ENCODE results near the gene DGKZ.
A peak's percentile ranks its signal among the peaks of the same experiment; 100 is the strongest.

DNA sequence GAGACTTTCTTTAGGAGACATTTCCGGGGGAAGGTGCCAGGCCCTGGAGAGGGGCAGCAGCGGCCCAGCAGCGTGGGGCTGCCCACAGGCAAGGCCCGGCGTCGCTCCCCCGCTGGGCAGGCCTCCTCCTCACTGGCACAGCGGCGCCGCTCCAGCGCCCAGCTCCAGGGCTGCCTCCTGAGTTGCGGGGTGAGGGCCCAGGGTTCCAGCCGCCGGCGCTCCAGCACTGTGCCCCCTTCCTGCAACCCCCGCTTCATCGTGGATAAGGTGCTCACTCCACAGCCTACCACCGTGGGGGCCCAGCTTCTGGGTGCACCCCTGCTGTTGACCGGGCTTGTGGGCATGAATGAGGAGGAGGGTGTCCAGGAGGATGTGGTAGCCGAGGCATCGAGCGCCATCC, 19.0 kb downstream of the DGKZ start:
- 0 out of 2 replicates have a peak, but pooled peaks have one; percentile 13 for TF ChIP-seq POLR2A (IDR thresholded peaks at IDR 0.05; ENCODE audit: low read depth, low read length)
- TF ChIP-seq SIN3A (IDR thresholded peaks at IDR 0.05; ENCODE audit: low read depth, low read length), result no peak
- TF ChIP-seq, protein P1, sequence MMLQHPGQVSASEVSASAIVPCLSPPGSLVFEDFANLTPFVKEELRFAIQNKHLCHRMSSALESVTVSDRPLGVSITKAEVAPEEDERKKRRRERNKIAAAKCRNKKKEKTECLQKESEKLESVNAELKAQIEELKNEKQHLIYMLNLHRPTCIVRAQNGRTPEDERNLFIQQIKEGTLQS (IDR thresholded peaks at IDR 0.05; ENCODE audit: borderline replicate concordance, extremely low read depth, low read depth, low read length), result no peak
- TF ChIP-seq, protein P2, sequence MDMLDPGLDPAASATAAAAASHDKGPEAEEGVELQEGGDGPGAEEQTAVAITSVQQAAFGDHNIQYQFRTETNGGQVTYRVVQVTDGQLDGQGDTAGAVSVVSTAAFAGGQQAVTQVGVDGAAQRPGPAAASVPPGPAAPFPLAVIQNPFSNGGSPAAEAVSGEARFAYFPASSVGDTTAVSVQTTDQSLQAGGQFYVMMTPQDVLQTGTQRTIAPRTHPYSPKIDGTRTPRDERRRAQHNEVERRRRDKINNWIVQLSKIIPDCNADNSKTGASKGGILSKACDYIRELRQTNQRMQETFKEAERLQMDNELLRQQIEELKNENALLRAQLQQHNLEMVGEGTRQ (IDR thresholded peaks at IDR 0.05; ENCODE audit: borderline replicate concordance, low read depth, low read length), result no peak
- no peak for TF ChIP-seq HCFC1 (IDR thresholded peaks at IDR 0.05; ENCODE audit: low read length)
- no peak for TF ChIP-seq SP1 (IDR thresholded peaks at IDR 0.05; ENCODE audit: low read depth, low read length)
- no peak for TF ChIP-seq POLR2AphosphoS5 (IDR thresholded peaks at IDR 0.05; ENCODE audit: low read length)
- no peak for TF ChIP-seq YY1 (IDR thresholded peaks at IDR 0.05; ENCODE audit: low read depth, low read length)
- TF ChIP-seq EZH2 (IDR thresholded peaks at IDR 0.05; ENCODE audit: borderline replicate concordance, control insufficient read depth, low read depth, low read length), result no peak
- TF ChIP-seq HDAC6 (IDR thresholded peaks at IDR 0.05; ENCODE audit: unreplicated experiment), result no peak
- TF ChIP-seq, protein P3, sequence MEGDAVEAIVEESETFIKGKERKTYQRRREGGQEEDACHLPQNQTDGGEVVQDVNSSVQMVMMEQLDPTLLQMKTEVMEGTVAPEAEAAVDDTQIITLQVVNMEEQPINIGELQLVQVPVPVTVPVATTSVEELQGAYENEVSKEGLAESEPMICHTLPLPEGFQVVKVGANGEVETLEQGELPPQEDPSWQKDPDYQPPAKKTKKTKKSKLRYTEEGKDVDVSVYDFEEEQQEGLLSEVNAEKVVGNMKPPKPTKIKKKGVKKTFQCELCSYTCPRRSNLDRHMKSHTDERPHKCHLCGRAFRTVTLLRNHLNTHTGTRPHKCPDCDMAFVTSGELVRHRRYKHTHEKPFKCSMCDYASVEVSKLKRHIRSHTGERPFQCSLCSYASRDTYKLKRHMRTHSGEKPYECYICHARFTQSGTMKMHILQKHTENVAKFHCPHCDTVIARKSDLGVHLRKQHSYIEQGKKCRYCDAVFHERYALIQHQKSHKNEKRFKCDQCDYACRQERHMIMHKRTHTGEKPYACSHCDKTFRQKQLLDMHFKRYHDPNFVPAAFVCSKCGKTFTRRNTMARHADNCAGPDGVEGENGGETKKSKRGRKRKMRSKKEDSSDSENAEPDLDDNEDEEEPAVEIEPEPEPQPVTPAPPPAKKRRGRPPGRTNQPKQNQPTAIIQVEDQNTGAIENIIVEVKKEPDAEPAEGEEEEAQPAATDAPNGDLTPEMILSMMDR (IDR thresholded peaks at IDR 0.05 in 2 of 3, conservative IDR thresholded peaks at IDR 0.05 in 1 of 3; ENCODE audit: control insufficient read depth in 2 of 3, extremely low read depth in 1 of 3, insufficient read depth in 1 of 3, low read depth in 3 of 3, low read length in 3 of 3), result no peak

Measured in GM12878 (cell line).